SK-N-SH (cell line): ENCODE results near the gene AP3D1.

Experiments
- CTCF ChIP-seq: fragments of 200-600 bp; sonication (generic); IDR thresholded peaks from 2 replicates; pipeline ENCODE4 v1.6.1; 2017; ENCODE audit warnings: antibody characterized with exemption, mild to moderate bottlenecking, moderate library complexity
- EP300 ChIP-seq, 2 experiments: IDR thresholded peaks; 2 replicates each; pipeline versions ENCODE4 v1.4.0 to v1.6.1; 2012; ENCODE audit warnings: borderline replicate concordance in 1 of 2, low read depth in 1 of 2, low read length in 1 of 2
- MEF2A ChIP-seq: IDR thresholded peaks from 2 replicates; pipeline ENCODE4 v1.4.0; 2012; ENCODE audit warnings: low read depth, borderline replicate concordance
- MXI1 ChIP-seq: IDR thresholded peaks from 2 replicates; pipeline ENCODE4 v1.6.1; 2012; ENCODE audit warnings: mild to moderate bottlenecking, low read depth, low read length, improper control_type of control experiment
- NFIC ChIP-seq: IDR thresholded peaks from 2 replicates; pipeline ENCODE4 v1.4.0; 2012; ENCODE audit warnings: borderline replicate concordance
- POLR2AphosphoS5 ChIP-seq: IDR thresholded peaks from 2 replicates; pipeline ENCODE4 v1.6.1; 2012; ENCODE audit warnings: low read depth, low read length
- REST ChIP-seq: IDR thresholded peaks from 2 replicates; pipeline ENCODE4 v1.6.1; 2012; ENCODE audit warnings: mild to moderate bottlenecking, low read depth, low read length, moderate library complexity
- RFX5 ChIP-seq: IDR thresholded peaks from 2 replicates; pipeline ENCODE4 v1.6.1; 2012; ENCODE audit warnings: mild to moderate bottlenecking, improper control_type of control experiment, low read length
- RXRA ChIP-seq: IDR thresholded peaks from 2 replicates; pipeline ENCODE4 v1.4.0; 2012; ENCODE audit warnings: low read depth, mild to moderate bottlenecking, borderline replicate concordance
- TAF1 ChIP-seq: IDR thresholded peaks from 2 replicates; pipeline ENCODE4 v1.6.1; 2012; ENCODE audit warnings: low read depth, mild to moderate bottlenecking, low read length, moderate library complexity, borderline replicate concordance
- USF1 ChIP-seq: IDR thresholded peaks from 2 replicates; pipeline ENCODE4 v1.4.0; 2012; ENCODE audit warnings: low read depth, borderline replicate concordance
- YY1 ChIP-seq: IDR thresholded peaks from 2 replicates; pipeline ENCODE4 v1.4.0; 2012; ENCODE audit warnings: low read depth, mild to moderate bottlenecking

GRCh38 chr19:2117215-2117960 is 34.0 kb downstream of the AP3D1 start:
- TF ChIP-seq CTCF (no peak), YY1 (no peak), POLR2AphosphoS5 (no peak), TAF1 (no peak), EP300 (IDR thresholded peaks at IDR 0.05; ENCODE audit: borderline replicate concordance in 1 of 2, low read depth in 1 of 2, low read length in 1 of 2) (no peak), RFX5 (no peak), REST (no peak), NFIC (no peak), USF1 (no peak), MXI1 (no peak), RXRA (no peak), MEF2A (no peak)
